B cell (primary cell): Measurements from ENCODE around the gene TDRD9. TPM values are rescaled to one million over a fixed set of nuclear protein-coding genes. Genes with fewer than 3 reads are reported as not detected.

Experiments used
- ATAC-seq: fragments of 200-7000 bp; cut with Tn5 transposase; one replicate; pipeline ENCODE4 v1.10.0; 2021; ENCODE audit warnings: low read depth, mild to moderate bottlenecking, moderate number of reproducible peaks, moderate library complexity
- CTCF ChIA-PET: fragments of 350-600 bp; sonication (Branson Sonifier 250); formaldehyde crosslinking; loops from one replicate; lab custom pipeline; 2021; ENCODE audit warnings: antibody characterized with exemption, inconsistent platforms; lab: Charles Lee
- POLR2A ChIA-PET: fragments of 350-600 bp; sonication (Branson Sonifier 250); formaldehyde crosslinking; loops from one replicate; lab custom pipeline; 2021; ENCODE audit warnings: antibody characterized with exemption; lab: Charles Lee
- DNase-seq: peaks from one replicate; pipeline ENCODE4 v3.0.0; 2013
- H2AFZ ChIP-seq: 2 replicates; pipeline ENCODE4 v1.6.1; 2012; ENCODE audit warnings: mild to moderate bottlenecking, low read depth, low read length; ENCODE audit not compliant: insufficient read depth, poor library complexity, severe bottlenecking
- H3K27ac ChIP-seq, 2 donors: 1 replicate in 1 of 2; 2 replicates in 1 of 2; pipeline ENCODE4 v1.5.1; 2012 to 2013; ENCODE audit warnings: low read length in 2 of 2, mild to moderate bottlenecking in 2 of 2, moderate library complexity in 1 of 2
- H3K27me3 ChIP-seq, 4 experiments: fragments of 200-600 bp in 1 of 4; sonication (generic) in 1 of 4; replicated peaks in 1 of 4; 1 replicate in 2 of 4; 2 replicates in 2 of 4; pipeline versions ENCODE4 v1.6.1 to v1.7.0; 2013 to 2016; ENCODE audit warnings: low read length in 3 of 4, mild to moderate bottlenecking in 2 of 4, mixed read lengths in 1 of 4, moderate library complexity in 1 of 4; ENCODE audit not compliant: insufficient read depth in 4 of 4, control insufficient read depth in 3 of 4; ENCODE audit errors: control extremely low read depth in 1 of 4
- H3K36me3 ChIP-seq, 2 experiments: replicated peaks in 1 of 2; 1 replicate in 1 of 2; 2 replicates in 1 of 2; pipeline versions ENCODE4 v1.6.1 to v1.7.1; 2013; ENCODE audit warnings: low read length in 1 of 2; ENCODE audit not compliant: insufficient read depth in 2 of 2, control insufficient read depth in 1 of 2; ENCODE audit errors: control extremely low read depth in 1 of 2, extremely low read depth in 1 of 2
- H3K4me1 ChIP-seq, 2 donors: fragments of 200-600 bp in 1 of 2; sonication (generic) in 1 of 2; 1 replicate in 1 of 2; 2 replicates in 1 of 2; pipeline versions ENCODE4 v1.5.1 to v1.6.1; 2013 to 2017; ENCODE audit warnings: low read length in 2 of 2; ENCODE audit not compliant: control insufficient read depth in 2 of 2, insufficient read depth in 2 of 2
- H3K4me2 ChIP-seq: replicated peaks from 2 replicates; pipeline ENCODE3; 2012; ENCODE audit warnings: mild to moderate bottlenecking, low read depth, low read length; ENCODE audit not compliant: poor library complexity, severe bottlenecking
- H3K4me3 ChIP-seq, 5 experiments: fragments of 200-600 bp in 1 of 5; sonication (generic) in 1 of 5; 1 replicate in 3 of 5; 2 replicates in 2 of 5; pipeline versions ENCODE4 v1.5.1 to v1.7.0; 2011 to 2016; ENCODE audit warnings: low read length in 4 of 5, mild to moderate bottlenecking in 4 of 5, low read depth in 2 of 5, control low read depth in 1 of 5, moderate library complexity in 1 of 5; ENCODE audit not compliant: insufficient read depth in 1 of 5; ENCODE audit errors: control extremely low read depth in 1 of 5, extremely low read depth in 1 of 5
- H3K79me2 ChIP-seq: fragments of 200-600 bp; sonication (generic); one replicate; pipeline ENCODE4 v1.6.0; 2016; ENCODE audit warnings: low read length; ENCODE audit not compliant: control insufficient read depth, insufficient read depth
- H3K9ac ChIP-seq: fragments of 200-600 bp; sonication (generic); 2 replicates; pipeline ENCODE4 v1.6.1; 2017; ENCODE audit warnings: mild to moderate bottlenecking, low read length, moderate library complexity
- H3K9me3 ChIP-seq, 3 donors: one replicate each; pipeline versions ENCODE4 v1.6.1 to v1.7.1; 2013; ENCODE audit warnings: low read length in 2 of 3; ENCODE audit not compliant: control insufficient read depth in 2 of 3, insufficient read depth in 1 of 3; ENCODE audit errors: control extremely low read depth in 1 of 3
- H4K20me1 ChIP-seq: 2 replicates; pipeline ENCODE4 v1.6.0; 2012; ENCODE audit warnings: mild to moderate bottlenecking, low read length; ENCODE audit not compliant: insufficient read depth, control insufficient read depth, poor library complexity, severe bottlenecking
- H3K27ac Mint-ChIP-seq: one replicate; pipeline ENCODE4 v1.8.0; 2021; ENCODE audit warnings: mixed read lengths
- H3K27me3 Mint-ChIP-seq: one replicate; pipeline ENCODE4 v1.8.0; 2021; ENCODE audit warnings: mixed read lengths
- H3K4me1 Mint-ChIP-seq: one replicate; pipeline ENCODE4 v1.8.0; 2021; ENCODE audit warnings: mixed read lengths
- H3K4me3 Mint-ChIP-seq: one replicate; pipeline ENCODE4 v1.8.0; 2021; ENCODE audit warnings: mixed read lengths
- H3K9me3 Mint-ChIP-seq: one replicate; pipeline ENCODE4 v1.8.0; 2022; ENCODE audit warnings: mixed read lengths; ENCODE audit not compliant: insufficient read depth
- CTCF ChIP-seq: fragments of 200-600 bp; IDR thresholded peaks from one replicate; pipeline ENCODE4 v1.8.0; 2022; ENCODE audit warnings: antibody characterized with exemption, mild to moderate bottlenecking
- EZH2 ChIP-seq: IDR thresholded peaks from 2 replicates; pipeline ENCODE4 v1.6.1; 2012; ENCODE audit warnings: borderline replicate concordance, low read depth, mild to moderate bottlenecking, moderate library complexity, low read length; ENCODE audit not compliant: insufficient read depth, poor library complexity, severe bottlenecking
- WGBS: methylation state at CpG from one replicate; pipeline ENCODE4 v1.1.5; 2013; ENCODE audit warnings: missing lambda C conversion rate; ENCODE audit not compliant: insufficient coverage; 5-methylcytosine and 5-hydroxymethylcytosine counted together
- intact Hi-C: fragments of 100-400 bp; cut with micrococcal nuclease; formaldehyde crosslinking; loops from one replicate; pipeline ENCODE4 v1.10.0; 2022
- polyA plus RNA-seq: library from polyadenylated mRNA; depleted of rRNA; stranded (reverse); fragments of >200 nt; gene quantifications from 2 replicates; pipeline ENCODE4 v1.2.3, GENCODE V29; 2012
- total RNA-seq, 2 donors: library from RNA; stranded (reverse); fragments of 120-200 nt in 1 of 2; gene quantifications; 1 replicate in 1 of 2; 2 replicates in 1 of 2; pipeline versions ENCODE4 v1.2.3 to v1.2.4, GENCODE V29; 2013 to 2022

The TDRD9 gene
- total and polyA plus RNA-seq, 2 donors (not counting 1 experiment from before 2014, with no cell fraction given) = 1.1 to 2.4 TPM

- H3K9me3 Mint-ChIP-seq = no peaks in the 10 kb centered on the region
- POLR2A ChIA-PET = no interaction called here
- H3K4me3 Mint-ChIP-seq = no peak overlapping the region
- Histone ChIP-seq H4K20me1 (peaks cover 56% of the 10 kb centered on the region), H3K9me3 (no peaks in the 10 kb centered on the region), H3K27me3 (no peaks in the 10 kb centered on the region), H3K9ac (no peak overlapping the region), H3K4me2 (no peak overlapping the region), H3K4me1 (peaks cover 3 to 4% of the 10 kb centered on the region in 2 donors), H3K79me2 (peaks cover 49% of the 10 kb centered on the region), H3K36me3 (peaks cover 0 to 45% of the 10 kb centered on the region in 2 experiments), H3K27ac (no peak overlapping the region), H2AFZ (no peak overlapping the region), H3K4me3 (no peak overlapping the region)
- DNase-seq (no peak), ATAC-seq (no peak)
- intact Hi-C loops = no loop called here
- H3K27me3 Mint-ChIP-seq = no peaks in the 10 kb centered on the region
- WGBS = 93% methylated on average over 3 of the region's 6 CpGs
- peaks cover 10% of the 10 kb centered on the region for H3K4me1 Mint-ChIP-seq
- CTCF ChIA-PET = interaction anchor here (1.1 to 3.5 kb wide), 2 partner anchors 9 to 107 kb away, joined by 5 to 12 read pairs; no protein-coding TSS in a partner anchor
- TF ChIP-seq CTCF (no peak), EZH2 (no peak)
- no peak overlapping the region for H3K27ac Mint-ChIP-seq
Measured at GRCh38 chr14:103915616-103916015, 12.6 kb upstream of the TDRD9 start.

DNA sequence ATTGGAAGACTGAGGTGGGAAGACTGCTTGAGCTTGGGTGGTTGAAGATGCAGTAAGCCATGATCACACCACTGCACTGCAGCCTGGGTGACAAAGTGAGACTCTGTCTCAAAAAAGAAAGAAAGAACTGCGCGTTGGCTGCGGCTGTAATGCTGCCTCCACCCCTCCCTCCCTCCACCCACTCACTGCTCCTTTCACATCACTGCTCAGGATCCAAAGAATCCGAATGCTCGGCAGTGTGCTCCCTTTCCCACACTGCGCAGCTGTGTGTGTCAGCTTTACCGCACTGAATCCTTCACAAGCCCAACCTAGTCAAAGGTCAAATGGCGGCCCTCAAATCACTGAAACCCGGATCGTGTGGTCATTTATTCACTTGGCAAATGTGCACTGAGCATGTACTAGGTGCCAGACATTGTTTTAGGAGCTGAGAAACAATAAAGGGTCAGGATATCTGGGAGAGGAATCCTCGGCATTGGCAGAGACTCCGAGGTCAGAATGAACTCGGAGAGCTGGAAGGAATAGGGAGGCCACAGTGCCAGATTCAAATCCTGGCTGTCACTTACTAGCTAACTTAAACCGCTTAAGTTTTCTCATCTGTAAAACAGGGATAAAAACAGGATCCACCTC lies 11.5 kb upstream of the TDRD9 start:
- no peak overlapping the region for H3K4me3 Mint-ChIP-seq
- ChIA-PET POLR2A (no interaction called here), CTCF (interaction anchor here (0.6 to 3.5 kb wide), 3 partner anchors 16 to 802 kb away, joined by 3 to 12 read pairs (median 4); no protein-coding TSS in a partner anchor)
- DNase-seq (no peak), ATAC-seq (no peak)
- Histone ChIP-seq H3K9me3 (no peaks in the 10 kb centered on the region), H4K20me1 (peaks cover 58% of the 10 kb centered on the region), H2AFZ (no peak overlapping the region), H3K27me3 (no peaks in the 10 kb centered on the region), H3K9ac (no peak overlapping the region), H3K4me2 (no peak overlapping the region), H3K36me3 (peaks cover 0 to 37% of the 10 kb centered on the region in 2 experiments), H3K4me1 (peaks cover 6 to 11% of the 10 kb centered on the region in 2 donors), H3K79me2 (peaks cover 57% of the 10 kb centered on the region), H3K27ac (no peak overlapping the region), H3K4me3 (no peak overlapping the region)
- no peak overlapping the region for H3K27ac Mint-ChIP-seq
- no peaks in the 10 kb centered on the region for H3K27me3 Mint-ChIP-seq
- H3K4me1 Mint-ChIP-seq = peaks cover 15% of the 10 kb centered on the region
- TF ChIP-seq EZH2 (no peak), CTCF (no peak)
- intact Hi-C loops = no loop called here
- H3K9me3 Mint-ChIP-seq = no peaks in the 10 kb centered on the region
- 100% methylated on average over 8 of the region's 14 CpGs for WGBS
